Fibroblast of skin of right biceps (primary cell): ENCODE data around the gene MMP1.

ENCODE experiments used
- DNase-seq: peaks from one replicate; pipeline ENCODE4 v3.0.0-alpha.2; 2013

MMP1 gene

DNA sequence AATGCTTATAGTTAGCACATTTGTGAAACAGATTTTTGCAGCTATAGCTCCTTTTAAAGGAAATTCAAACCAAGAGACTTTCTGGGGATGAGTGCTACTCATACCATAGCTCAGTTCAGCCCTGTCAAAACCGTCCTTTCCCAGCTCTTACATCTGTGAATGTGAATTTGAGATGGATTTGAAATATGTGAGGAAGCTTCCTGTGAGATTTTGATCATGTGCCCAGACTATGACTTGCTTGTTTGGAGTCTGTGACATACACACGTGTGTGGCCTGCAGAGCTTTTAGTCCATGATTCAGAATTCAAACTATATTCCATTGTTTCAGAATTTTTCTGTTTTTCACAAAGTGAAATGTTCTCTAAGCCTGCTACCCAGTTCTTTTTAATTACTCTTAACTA, 4.4 kb upstream of the MMP1 start:
- peak; percentile 97 for DNase-seq

DNA sequence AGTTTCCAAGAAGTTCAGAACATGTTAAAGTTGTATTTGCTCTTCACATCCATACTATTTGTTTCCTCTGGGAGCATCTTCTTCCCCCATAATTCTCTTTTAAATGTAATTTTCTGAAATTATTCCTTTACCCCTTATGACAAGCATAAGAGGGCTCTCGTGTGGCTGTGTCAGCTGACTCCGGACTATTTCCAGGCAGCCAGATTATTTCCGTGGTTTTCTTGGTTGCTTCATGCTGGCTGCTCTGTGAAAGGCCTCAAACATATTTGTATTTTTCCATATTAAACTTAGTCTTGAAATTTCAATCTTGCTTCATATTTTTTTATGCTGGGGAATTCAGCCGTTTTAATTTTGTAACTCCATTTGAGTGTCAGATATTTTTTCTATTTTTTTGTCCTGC, 2.8 kb upstream of the MMP1 start:
- no peak for DNase-seq

DNA sequence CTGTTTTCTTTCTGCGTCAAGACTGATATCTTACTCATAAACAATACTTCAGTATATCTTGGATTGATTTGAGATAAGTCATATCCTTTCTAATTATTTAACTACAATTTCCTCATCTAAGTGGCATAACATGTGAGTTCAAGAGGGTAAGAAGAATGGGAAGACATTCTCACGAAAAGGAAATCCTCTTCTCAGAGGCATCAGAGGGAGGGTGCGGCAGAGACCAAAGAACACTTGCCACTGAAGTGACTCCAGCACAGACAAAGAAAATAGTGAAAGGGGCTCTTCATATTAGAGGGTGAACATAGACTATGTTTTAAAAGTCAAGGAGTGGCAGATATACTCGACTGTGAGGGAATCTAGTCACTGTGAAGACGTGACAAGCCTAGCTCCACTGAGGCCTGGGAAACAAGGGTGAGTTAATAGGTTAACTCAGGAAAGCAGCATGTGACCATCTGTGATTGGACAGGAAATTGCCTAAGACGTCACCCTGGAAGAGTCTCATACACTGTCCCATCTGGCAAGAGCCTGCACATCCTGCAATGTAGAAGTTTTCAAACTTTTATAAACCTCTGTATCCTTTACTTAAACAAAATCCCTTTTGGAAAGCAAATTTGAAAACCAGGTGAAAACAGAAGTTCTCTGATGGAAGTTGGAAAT, 1.9 kb upstream of the MMP1 start:
- DNase-seq: peak; percentile 61

DNA sequence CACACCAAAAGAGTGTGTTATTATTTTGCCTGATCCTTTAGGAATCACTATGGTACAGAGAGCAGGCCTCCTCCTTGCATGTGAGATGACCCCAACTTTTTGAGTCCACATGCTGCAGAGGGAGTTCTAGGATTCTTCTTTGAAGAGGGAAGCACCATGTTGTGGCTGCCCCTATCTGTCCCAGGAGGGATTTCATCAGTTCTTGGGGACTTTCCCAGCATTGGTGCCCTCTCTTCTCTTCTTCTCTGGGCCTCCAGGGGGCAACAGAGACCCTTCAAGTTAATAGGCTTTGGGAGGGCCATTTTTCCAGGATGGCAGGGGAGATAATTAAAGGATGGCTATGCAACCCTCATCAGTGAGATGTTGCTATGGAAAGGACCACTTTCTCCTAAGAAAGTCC, 3.6 kb downstream of the MMP1 start:
- DNase-seq: peak; percentile 61

DNA sequence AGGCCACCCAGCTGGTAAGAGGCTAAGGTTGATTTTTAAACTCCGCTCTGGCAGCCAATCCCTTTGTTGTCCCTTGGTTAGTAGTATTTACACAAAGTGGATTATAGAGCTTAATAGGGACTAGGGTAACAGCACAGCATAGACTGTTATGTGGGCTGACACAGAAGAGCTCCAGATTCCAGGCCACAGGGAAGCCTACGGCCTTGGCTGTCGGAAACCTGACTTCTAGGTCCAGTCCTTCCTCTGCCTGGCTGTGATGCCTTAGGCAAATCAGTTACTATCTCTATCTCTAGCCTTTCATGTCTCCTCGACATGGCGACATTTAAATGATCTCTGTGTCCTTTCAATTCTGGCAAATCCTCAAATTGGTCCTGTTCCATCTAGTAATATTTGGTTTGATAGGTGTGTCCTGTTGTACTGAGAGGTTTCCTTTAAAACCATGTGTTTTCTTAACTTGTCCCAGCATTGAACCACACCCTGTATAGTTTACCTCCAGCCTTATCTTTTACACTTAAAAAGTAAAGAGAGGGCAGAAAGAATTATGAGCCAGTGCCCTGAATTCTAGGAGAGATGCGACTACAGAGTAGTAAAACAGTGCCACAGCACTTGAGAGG, 4.2 kb downstream of the MMP1 start:
- DNase-seq: no peak

DNA sequence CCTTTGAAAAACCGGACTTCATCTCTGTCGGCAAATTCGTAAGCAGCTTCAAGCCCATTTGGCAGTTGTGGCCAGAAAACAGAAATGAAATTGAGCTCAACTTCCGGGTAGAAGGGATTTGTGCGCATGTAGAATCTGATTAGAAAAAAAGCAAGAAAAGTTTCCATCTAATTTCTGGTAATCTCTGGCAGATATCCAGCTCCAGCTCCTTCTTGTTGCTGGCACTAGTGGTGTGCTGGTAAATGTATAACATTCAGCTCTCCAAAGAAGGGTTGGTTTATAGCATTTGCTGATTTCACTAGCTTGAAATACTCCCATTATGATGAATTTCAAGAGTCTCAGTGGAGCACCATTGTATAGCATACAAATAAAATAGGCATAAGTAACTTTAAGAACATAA, 5.4 kb downstream of the MMP1 start:
- no peak for DNase-seq

DNA sequence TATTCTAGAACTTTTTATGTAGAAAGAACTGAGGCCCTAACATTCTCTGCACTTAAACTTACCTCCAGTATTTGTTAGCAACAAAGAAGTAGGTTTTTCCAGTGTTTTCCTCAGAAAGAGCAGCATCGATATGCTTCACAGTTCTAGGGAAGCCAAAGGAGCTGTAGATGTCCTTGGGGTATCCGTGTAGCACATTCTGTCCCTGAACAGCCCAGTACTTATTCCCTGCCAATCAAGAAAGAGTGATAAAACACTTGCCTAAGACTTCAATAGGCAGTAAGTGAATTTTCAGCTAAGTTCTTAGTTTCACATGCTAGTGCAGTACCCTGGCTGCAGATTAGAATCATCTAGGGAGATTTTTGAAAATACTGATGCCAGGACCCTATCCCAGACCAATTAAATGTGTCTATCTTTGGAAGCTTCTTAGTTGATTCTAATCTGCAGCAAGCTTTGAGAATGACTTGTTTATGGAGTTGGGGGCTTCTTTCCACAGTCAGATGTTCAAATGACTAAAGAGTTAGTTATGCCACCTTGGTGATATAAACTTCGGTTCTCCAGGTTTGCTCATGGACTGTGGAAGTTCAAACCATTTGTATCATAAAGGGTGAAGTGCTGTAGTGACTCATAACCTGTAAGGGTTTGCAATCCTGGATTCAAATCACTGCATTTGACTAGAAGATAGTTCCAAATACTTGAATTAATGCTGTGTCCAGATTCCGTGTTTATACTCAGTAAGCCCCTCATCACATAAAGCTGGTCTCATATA, 6.5 kb downstream of the MMP1 start:
- DNase-seq: peak; percentile 37

DNA sequence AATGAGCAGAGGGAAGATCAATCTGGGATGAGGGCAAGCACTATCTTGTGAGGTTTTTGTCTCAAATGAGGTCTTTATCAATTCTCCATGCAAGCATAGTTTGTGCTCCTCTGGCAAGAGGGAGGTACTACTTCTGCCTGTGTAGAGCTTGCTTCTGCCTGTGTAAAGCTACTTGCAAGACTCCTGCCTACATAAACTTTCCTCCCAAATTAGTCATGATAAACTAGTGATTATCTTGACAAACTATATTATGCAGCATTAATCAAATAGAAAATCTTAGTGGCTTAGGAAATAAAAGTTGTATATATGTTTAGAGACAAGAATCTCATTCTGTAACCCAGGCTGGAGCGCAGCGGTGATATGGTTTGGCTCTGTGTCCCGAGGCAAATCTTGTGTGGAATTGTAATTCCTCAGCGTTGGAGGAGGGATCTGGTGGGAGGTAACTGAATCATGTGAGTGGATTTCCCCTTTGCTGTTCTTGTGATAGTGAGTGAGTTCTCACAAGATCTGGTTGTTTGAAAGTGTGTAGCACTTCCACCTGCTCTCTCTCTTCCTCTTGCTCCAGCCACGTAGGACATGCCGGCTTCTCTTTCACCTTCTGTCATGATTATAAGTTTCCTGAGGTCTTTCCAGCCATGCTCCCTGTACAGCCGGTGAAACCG, 9.5 kb downstream of the MMP1 start:
- DNase-seq: no peak

DNA sequence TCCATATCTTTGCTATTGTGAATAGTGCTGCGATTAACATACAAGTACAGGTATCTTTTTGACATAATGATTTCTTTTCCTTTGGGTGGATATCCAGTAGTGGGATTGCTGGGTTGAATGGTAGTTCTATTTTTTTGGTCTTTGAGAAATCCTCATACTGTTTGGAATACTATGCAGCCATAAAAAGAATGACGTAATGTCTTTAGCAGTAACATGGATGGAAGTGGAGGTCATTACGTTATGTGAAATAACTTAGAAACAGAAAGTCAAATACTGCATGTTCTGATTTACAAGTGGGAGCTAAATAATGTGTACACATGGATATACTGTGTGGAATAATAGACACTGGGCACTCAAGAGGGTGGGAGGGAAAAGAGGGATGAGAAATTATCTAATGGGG, 13.6 kb downstream of the MMP1 start:
- no peak for DNase-seq

DNA sequence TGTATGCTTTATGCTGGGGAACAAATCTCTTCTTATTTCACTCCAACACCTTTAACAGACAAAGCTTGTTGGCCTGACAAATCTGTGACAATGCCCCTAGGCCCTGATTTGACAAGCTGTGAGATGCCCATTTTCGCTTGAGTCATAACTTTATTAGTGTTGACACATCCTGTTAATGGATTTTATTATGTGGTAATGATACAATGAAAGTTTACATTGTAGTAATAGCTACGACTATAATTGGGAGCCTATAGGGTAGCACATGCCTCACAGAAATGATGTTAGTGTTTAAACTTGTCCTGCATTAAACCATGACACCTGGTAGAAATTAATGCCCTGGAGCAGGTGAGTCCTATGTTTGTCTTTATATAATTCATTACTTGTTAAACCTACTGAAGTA, 14.2 kb downstream of the MMP1 start:
- DNase-seq: no peak

DNA sequence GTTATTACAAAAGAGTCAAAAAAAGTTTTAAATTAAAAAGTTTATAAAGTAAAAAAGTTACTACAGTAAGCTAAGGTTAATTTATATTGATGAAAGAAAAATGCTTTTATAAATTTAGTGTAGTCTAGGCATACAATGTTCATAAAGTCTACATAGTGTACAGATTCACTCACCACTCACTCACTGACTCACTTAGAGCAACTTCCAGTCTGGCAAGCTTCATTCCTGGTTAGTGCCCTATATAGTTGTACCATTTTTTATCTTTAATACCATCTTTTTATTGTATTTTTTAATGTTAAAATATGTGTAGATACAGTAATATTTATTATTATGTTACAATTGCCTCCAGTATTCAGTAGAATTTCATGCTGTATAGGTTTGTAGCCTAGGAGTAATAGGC, 14.9 kb downstream of the MMP1 start:
- DNase-seq: no peak

DNA sequence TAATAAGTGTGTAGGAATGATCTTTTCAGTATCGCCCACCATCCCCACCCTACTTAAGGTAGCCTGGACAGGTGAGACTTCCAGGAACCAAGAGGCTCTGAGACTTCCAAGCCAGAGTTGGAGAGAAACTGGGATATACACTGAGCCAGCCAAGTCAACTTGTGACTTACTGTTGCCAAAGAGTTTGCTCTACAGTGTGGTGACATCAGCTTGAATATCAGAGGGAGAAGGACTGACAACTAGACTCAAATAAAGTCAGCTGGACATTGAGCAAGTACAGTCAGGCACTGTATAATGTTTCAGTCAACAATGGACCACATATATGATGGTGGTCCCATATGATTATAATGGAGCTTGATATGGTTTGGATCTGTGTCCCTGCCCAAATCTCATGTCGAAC, 16.3 kb downstream of the MMP1 start:
- no peak for DNase-seq

DNA sequence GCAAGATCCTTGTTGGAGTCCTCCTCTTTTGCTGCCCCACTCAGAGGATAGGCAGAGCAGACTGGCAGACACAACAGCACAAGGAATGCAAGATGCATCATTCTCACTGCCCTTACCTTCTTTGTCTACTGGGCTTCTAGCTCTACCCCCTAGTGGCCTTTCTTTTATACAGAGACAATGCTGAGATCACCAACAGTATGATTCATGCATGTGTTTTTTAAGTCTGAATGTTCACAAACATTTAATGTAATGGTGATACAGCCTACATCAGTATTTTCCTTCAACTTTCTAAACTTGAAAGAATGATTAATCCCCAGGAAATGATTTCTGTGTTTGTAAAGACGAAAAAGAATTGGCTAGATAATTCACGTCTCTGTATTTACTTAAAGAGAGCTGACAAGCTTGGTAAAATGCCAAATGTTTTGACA, 17.5 kb downstream of the MMP1 start, which contains the start of gene MMP10:
TSS of gene MMP10 (minus strand) at position 138 of the 428 bp plus-strand sequence. CDS start at position 101, 37 bp downstream.
- DNase-seq: peak; percentile 80

DNA sequence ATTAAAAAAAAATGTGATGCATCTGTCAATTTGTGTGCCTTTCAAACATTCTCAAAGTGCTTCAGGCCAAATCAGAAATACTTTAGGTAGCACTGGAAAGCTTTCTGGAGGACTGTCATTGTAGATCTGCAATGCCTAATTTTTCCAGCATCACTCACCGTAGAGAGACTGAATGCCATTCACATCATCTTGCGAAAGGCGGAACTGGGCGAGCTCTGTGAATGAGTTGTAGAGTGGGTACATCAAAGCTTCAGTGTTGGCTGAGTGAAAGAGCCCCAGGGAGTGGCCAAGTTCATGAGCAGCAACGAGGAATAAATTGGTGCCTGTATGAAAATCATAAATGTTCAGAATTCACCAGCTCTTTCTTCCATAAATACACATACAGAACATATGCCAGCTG, 21.5 kb downstream of the MMP1 start:
- DNase-seq: no peak

DNA sequence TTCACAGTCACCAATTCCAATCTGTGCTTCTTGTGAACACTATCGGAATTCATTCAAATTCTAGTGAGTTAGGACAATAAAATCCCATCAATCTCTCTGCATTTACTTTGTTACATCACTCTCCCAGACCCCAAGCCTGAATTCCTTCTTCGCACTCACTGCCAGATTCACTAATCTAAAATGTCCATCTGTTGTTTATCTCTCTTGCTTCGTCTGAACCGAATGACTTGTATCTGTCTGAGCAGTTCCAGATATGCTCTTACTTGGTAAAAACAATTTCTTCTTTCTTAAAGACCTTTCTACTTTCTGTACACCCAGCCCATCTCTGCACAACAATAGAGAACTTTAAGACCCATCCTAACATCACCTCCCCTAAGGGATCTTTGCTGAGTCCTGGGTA, 24.6 kb downstream of the MMP1 start:
- DNase-seq: no peak

DNA sequence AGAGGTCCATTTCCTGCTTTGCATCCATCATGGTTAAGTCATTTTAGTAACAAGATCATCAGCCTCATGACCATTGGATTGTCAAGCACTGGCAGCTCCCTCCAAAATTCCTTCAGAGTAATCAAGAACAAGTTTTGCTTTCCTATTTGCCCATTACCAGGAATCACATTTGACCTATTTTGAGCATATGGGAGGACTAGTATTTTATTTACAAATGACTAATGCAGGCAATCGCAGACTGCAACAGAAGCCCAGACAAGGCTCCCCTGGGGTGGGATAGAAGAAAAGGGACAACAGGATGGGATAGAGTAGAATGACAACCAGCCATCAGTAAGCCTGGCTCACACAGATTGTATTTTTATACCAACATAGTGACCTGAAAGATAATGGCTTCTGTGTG, 26.6 kb downstream of the MMP1 start:
- DNase-seq: no peak

DNA sequence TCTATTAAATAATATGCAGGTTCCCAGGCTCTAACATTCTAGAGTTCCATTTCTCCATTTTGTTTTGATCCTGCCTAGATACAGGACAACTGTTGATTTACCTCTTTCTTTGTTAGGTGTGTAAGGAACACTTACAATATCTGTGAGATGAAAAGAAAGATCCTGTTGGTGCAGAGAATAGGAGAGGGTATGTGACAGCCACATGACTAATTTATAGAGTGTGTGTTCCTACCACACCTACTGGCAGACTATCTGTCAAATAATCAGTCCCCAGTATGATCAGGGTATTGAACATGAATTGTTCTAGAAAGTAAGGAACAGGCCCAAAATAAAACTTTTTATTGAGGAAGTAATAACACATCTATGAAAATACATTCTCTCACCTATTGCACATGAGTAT, 27.8 kb downstream of the MMP1 start:
- DNase-seq: no peak

DNA sequence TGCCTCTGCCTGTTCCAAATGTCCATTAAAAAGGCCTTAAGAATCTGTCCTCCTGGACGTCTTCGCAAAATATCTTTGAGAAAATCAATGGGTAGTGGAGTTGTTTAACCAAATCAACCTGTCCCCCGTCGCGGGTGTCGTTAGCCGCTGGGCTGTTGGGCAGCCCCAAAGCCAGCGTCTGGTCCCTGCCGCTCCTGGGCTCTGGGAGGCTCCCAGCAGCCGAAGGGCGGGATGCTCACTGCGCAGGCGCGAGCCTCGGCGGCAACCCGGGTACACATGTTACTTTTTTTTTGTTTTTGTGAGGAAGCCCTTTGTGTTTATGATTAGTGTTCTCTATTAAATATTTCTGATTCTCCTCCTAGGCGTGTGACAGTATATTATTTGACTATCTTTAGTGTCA, 30.2 kb downstream of the MMP1 start:
- no peak for DNase-seq

DNA sequence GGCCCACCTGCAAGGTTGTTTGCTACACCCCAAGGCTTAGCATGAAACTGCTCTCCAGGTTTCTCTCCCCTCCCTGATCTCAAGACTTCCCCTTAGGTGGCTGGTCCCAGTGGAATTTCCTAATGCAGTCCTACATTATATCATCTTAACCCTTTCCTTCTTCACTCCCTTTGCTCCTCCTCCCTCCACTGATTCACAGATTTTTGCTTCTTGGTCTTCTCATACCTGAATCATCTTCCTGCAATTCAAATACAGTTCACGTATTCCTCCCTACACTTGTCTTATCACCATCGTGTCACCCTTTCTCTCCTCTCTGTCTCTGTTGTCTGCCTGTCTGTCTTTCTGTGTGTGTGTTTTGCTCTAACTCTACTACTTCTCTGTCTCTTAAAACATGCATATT, 34.5 kb downstream of the MMP1 start:
- DNase-seq: peak; percentile 62

DNA sequence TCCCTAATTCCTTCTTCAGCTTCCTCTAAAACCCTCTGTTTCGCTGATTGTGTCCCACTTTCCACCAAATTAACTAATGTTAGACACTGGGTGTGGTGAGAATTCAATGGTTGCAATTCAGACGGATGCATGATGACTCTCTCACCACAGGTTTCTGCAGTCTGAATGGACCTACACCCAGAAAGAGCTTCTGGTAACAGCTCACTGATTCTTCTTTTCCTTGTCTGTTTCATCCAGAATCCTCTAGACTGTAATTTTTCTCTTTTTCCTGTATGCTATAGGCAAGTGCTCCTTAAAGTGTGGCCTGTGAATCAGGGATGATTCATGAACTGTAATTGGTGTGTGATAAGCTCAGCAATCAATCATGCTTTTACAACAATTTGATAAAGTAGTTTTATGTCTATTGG, 35.6 kb downstream of the MMP1 start:
- DNase-seq: peak; percentile 83

DNA sequence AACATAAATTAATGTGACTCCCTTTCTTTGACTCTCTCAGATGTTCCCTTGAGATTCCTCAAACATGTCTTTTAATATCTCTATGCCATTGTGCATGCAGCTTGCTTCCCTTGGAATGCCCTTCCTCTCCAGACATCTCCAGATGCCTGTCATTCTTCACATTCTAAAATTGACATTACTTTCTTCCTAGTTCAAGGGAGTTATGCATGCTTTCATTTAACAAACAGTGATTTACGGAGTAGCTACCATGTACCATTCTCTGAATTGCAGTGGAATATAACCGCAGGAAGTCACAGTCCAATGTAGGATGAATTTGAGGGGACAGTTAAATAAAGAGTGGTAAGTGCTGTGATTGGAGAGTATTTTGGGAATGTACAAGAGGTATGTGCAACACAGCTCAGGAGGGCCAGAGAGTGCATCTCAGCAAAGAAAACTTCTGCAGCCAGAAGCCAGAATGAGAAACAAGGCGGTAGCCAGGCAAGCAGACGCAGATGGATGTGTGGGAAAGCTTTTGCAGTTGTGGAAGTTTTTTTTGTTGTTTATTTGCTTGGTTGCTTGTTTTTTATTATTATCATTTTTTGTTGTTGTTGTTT, 36.2 kb downstream of the MMP1 start:
- peak; percentile 92 for DNase-seq

DNA sequence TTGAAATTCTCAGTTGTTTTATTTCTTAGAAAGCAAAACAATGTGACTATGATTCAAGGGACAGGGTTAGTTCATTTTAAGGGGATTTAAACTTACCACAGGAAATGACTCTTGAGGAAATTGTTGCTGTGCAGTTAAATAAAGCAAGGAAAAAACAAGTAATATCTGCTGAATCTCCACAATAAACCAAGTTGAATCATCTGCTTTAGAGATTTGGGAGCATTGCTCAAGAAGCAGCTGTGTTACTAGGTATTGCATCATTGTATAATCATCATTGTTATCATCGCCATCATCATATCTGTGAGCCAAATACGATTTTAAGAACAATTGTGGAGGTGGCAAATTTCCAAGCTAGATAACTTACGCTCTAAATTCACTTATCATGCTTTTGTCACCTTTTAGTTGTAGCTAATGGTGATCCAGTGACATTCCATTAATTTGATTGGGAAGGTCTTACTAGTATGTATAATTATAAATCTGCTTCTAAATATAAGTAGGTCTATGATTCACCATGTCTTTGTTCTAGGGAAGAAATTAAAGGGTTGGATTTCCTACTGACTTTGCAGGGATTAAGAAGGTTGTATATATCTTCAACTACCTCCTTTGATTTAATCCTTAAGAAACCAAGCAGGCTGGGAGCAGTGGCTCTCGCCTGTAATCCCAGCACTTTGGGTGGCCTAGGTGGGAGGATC, 37.5 kb downstream of the MMP1 start:
- DNase-seq: peak; percentile 97
